ENCODE data around the gene RTN4R.
"Not testable (repeated sequence)": the region's sequence is repeated elsewhere in the genome, so short reads cannot be mapped to it uniquely, and the experiment has no call there.

Gene RTN4R

DNA sequence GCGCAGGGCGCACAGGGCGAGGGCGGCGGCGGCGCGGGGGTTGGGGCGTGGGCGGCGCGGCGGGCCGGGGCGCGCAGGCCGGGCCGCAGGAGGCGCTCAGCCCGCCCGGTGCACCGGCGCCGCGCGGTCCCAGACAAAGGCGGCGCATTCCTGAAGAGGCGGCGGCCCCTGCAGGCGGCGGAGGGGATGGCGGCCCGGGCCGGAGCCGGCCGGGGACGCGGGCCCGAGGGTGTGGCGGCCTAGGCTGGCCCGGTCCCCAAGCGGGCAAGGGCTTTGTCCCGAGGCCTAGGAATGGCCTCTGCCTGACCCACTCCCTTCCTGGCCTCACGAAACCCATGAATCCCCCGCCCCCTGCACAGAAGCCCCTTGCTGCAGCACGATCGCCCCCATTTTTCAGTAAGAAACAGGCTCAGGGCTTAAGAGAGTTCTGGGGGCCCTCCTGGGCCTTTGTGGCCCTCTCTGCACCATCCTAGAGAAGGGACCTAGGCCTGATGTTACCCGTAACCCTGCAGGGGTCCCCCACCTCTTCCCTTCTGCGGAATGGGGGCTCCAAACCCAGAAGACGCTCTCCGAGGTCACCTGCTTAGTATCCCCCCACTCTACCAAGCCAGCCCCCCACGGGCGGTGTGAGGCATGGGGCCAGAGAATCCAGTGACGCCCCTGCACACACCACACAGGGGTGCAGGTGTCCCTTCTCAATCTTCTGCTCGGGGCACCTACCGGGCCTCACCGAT, at the start of gene RTN4R:
Gene RTN4R, minus strand, starts transcription at position 40 of the 734 bp plus-strand sequence. CDS start 226 bp downstream, outside the sequence.
- DNase-seq, result peak; percentile 46

DNA sequence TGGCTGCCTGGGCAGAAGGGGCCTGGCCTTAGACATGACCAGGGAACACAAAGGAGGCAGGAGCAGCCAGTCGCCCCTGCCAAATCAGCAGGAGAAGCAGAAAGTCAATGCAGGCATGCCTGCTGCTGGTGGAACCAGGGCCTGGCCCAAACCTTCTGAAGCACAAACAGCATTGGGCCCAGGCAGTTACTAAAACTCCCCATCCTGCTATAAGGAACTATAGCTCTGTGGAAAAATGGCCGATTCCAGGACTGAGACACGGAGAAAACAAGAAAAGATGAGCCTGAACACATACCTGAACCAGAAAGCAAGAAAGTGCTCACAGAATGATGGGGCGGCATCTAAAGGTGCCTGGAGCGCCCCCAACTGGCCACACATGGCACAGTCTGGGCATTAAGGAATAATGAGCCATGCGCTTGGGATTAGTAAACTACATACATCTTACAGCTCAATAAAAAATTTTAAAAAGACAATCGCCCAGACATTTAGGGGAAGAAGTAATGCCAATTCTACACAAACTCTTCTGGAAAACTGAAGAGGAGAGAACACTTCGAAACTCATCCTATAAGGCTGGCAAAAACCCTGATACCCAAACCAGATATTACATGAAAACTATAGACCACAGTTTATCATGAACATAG, 49.4 kb upstream of the RTN4R start:
- DNase-seq, result peak; percentile 9

DNA sequence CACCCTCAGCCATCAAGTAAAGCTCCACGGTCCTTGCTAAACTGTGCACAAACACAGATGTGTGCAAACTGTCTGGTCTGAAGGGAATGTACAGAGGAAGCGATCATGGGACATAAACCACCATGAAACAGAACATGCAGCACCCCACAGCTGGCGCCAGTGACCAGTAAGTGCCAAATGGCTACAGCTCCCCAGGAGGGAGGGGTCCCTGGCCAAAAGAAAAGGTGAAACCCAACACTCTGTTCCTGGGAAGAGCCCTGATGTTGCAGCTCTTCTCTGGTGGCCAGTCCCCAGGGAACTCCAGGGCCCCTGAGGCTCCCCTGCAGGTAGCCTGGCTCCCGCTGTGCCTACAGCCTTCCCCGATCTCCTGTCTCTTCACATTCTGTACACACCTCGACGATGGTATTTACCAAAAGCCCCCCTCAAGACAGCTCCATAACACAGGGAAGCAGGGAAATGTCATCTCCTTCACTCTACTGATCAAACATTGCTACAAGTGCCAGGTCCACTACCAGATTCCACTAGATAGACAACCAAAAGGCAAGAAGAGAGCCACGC, 48.8 kb upstream of the RTN4R start:
- DNase-seq, result no peak

GRCh38 chr22:20316217-20316843, 48.2 kb upstream of the RTN4R start:
- DNase-seq, result no peak

GRCh38 chr22:20315337-20316216, 47.5 kb upstream of the RTN4R start:
- no peak for DNase-seq

DNA sequence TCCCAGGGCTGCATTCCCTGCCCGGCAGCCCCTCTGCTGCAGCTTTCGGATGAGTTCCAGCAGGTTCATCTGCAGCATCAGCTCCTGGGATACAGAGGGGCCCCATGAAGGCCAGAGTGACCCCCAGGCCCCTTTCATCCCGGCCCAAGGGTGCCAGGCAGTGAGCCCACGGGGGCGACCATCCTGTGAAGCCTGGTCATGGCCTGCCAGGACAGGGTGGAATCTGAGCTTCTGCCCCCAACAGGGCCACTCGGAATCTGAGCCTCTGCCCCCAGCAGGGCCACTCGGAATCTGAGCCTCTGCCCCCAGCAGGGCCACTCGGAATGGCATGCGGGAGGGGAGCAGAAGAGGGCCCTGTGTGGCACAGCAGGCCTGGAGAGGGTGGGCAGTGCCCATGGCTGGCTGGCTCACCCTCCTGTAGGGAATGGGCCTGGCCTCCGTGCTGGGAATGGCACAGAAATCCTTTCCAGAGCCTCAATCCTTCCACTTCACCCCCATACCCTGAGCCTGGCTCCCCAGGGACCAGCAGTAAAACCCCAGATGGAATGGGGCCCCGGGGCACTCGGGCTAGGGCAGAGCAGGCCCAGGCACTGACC, 46.7 kb upstream of the RTN4R start:
- DNase-seq, result not testable (repeated sequence)

DNA sequence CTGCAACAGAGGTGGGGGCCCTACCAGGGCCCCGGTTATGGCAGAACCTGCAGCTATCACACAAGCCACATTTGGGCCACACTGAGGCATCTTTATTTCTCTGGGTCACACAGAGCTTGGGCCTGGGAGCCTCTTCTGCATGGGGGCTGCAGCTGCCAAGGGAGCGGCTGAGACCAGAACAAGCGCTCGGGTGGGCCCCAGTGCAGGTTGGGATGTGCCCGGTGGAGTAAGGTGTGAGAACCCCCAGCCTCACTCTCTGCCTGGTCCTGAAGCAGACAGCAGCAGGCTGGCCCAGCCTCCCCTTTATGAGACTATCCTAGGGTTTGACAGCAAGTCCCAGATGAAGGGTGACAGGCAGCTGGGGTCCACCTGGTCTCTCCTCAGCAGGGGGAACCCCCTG, 46.1 kb upstream of the RTN4R start:
- DNase-seq, result not testable (repeated sequence)

DNA sequence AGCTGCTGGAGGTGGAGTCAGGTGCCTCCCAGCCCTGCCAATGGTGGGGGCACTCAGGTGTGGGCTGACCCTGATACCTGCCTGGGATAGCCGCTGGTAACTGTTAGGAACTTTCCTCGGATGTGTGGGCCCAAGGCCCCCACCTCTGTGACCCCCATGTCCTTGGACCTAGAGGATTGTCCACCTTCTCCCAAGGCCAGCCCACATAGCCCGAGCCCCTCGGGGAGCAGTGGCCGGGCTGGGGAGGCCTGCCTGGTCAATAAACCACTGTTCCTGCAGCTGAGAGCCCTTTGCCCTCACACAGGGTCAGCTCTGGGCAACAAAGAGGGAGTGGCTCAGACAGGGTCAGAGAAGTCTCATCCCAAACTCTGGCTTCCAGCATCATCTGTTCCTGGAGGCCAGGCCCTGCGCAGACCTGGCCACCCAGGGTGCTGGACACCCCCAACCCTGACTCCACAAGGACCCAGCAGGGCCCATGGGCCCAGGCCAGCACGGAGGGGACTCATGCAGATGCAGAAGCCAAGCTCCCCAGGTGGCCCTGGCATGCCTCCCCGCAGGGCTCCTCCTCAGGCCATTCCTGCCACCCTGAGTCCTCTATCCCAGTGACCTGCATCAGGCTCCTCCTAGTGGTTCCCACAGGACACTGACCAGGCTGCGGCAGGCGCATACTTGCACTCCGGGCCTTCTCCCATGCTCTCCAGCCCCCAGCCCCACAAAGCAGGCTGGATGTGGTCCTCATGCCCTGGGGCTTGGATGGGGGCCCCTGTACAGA, 45.4 kb upstream of the RTN4R start:
- DNase-seq, result not testable (repeated sequence)

DNA sequence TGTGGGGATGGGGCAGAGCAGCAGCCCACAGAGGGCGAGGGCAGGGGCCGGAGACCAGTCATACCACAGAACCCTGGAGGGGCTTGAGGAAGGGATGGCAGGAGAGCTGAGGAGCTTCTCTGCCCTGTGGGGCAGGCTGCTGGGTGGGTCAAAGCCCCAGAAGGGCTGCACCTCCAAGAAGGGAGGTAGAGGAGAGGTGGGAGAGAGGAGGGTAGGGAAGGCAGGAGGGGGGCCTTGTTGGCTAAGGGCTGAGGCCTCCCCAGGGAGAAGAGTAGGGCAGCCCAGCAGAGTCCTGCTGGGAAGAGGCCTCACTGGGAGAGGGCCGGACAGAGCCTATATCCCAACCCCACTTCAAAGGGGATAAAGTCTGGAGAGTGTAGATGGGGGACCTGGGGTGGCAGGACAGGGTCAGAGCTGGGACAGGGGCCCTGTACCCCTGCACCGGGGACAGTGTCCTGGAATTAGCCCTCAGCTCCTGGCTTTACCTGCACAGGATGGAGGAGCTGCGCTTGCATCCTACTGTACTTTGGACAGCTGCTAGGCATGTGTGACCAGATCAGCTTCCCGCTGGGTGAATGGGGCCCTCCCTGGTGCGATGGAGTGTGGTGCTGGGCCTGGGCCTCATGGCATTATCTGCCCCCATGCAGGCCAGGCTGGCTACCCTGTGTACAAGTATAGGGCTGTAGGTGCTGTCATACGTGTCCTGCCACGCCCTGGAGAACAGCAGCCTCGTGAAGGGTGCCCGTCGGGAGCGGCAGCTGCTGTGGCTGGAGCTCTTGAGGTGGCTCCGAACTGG, 44.5 kb upstream of the RTN4R start:
- no peak for DNase-seq

GRCh38 chr22:20311249-20312062, 43.3 kb upstream of the RTN4R start:
- DNase-seq, result not testable (repeated sequence)

DNA sequence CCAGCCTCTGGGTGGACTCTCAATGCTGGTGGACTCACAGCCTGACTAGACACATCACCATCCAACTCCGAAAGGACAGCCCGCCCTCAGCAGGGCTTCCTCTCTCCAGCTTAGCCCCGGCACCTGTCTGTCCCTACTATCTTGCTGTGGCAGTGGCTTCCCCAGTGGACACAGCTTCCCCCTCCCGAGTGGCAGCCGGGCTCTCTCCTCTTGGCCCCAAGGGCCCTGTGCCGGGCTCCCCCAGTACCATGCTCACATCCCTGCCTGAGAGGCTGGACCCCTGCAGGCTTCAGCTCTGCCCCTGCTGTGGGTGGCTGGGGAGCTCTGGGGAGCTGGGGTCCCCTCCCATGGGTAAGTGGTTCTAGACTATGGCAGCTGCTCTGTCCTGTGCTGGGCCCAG, 42.7 kb upstream of the RTN4R start:
- not testable (repeated sequence) for DNase-seq

- DNase-seq, result not testable (repeated sequence)
These were observed 42.1 kb upstream of the RTN4R start for GRCh38 chr22:20310180-20310579.

DNA sequence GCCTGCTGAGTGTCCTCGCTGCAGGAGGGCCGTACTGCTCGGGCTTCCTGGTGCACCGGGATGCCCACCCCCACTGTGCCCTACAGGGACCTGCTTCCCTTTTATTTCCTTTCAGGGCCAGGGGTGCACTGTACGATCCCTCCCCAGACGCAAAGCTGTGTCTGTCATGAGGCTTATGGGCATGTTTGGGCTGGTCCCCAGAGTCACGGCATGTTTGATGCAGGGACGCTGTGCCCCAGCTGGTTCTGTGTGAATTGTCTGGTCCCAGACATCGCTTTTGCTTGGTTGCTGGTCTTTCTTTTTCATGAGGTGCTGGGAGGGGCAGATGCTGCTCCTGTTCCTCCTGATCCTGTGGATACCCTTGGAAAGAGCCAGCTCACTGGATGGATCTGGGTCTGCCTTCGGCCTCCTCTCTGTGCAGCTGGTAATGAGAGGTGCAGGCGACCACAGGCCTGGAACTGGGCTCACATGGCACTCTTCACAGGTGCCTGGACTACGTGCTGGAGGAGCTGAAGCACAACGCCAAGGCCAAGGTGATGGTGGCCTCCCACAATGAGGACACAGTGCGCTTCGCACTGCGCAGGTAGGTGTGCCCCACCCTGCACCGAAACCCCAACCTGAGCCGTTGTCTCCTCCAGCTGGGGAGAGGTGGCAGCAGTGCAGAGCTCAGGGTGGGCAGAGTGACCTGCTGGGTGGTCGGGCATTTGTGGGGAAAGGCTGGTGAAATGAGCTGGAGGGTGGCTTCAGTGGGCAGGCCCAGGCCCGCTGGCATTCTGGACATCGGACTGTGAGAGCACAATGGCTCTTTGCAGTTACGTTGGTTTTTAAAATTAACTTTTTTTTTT, 40.9 kb upstream of the RTN4R start:
- peak; percentile 59 for DNase-seq

- DNase-seq, result peak; percentile 59
These were observed 39.6 kb upstream of the RTN4R start for GRCh38 chr22:20307448-20308447.

GRCh38 chr22:20306646-20307447, 38.7 kb upstream of the RTN4R start:
- not testable (repeated sequence) for DNase-seq

- no peak for DNase-seq
These were observed 38.0 kb upstream of the RTN4R start for GRCh38 chr22:20305894-20306645.
